Omental fat pad (tissue), 4 donors: Measurements from ENCODE around the gene THAP10. TPM values are rescaled to one million over a fixed set of nuclear protein-coding genes. Genes with fewer than 3 reads are reported as not detected.

Experiments
- ATAC-seq: fragments of 150-250 bp; one replicate; pipeline ENCODE4 v1.9.1; 2016; ENCODE audit warnings: mild to moderate bottlenecking, moderate library complexity; ENCODE audit not compliant: low FRiP score
- DNase-seq: peaks from one replicate; pipeline ENCODE4 v3.0.0-alpha.2; 2019; ENCODE audit warnings: low spot score
- CTCF ChIP-seq, 3 donors: fragments of 450-650 bp; IDR thresholded peaks; one replicate each; pipeline ENCODE4 v1.5.1; 2016 to 2017; ENCODE audit warnings: antibody characterized with exemption in 3 of 3, mild to moderate bottlenecking in 3 of 3, moderate library complexity in 2 of 3
- total RNA-seq, 4 donors: library from RNA; depleted of rRNA; stranded (reverse); fragments of >200 nt; gene quantifications; one replicate each; pipeline ENCODE4 v1.1.0, GENCODE V29; 2016

Gene THAP10
- total RNA-seq, 4 donors from 2014 or later, result 0.48 to 3.5 (median 1.1) TPM

GRCh38 chr15:70835415-70835814 is 56.8 kb downstream of the THAP10 start:
- ATAC-seq, result peak; percentile 49
- TF ChIP-seq CTCF (IDR thresholded peaks at IDR 0.05), result no peak
- peak; percentile 42 for DNase-seq

GRCh38 chr15:70834999-70835398 is 57.2 kb downstream of the THAP10 start:
- TF ChIP-seq CTCF (IDR thresholded peaks at IDR 0.05), result no peak
- DNase-seq (no peak), ATAC-seq (no peak)

- DNase-seq (no peak), ATAC-seq (no peak)
Observed at GRCh38 chr15:70833861-70834765, 58.1 kb downstream of the THAP10 start.

GRCh38 chr15:70833422-70833821 is 58.8 kb downstream of the THAP10 start:
- ATAC-seq (no peak), DNase-seq (no peak)
- TF ChIP-seq CTCF (IDR thresholded peaks at IDR 0.05), result no peak

More at GRCh38 chr15:70833861-70834765, 58.1 kb downstream of the THAP10 start:
- no peak for TF ChIP-seq CTCF (IDR thresholded peaks at IDR 0.05)

- no peak for DNase-seq
Observed at GRCh38 chr15:70832176-70832575, 60.1 kb downstream of the THAP10 start.

More at GRCh38 chr15:70832176-70832575, 60.1 kb downstream of the THAP10 start:
- TF ChIP-seq CTCF (IDR thresholded peaks at IDR 0.05), result no peak
- ATAC-seq, result no peak

Other genes starting within 250 kb of the THAP10 start
- gene UACA, start 128.9 kb downstream of the THAP10 start, total RNA-seq, result 100 to 1,000 TPM in 1 of 4 donors, 10 to 100 TPM in 3; 36.1 to 158 (median 47.3) TPM
- 100 to 1,000 TPM in 1 of 4 donors, 10 to 100 TPM in 3; 56.6 to 105 (median 76.3) TPM for gene LARP6, start 38.3 kb downstream of the THAP10 start, total RNA-seq
- 1 to 10 TPM; 2.5 to 7.1 (median 5.0) TPM for gene LRRC49, start 393 bp upstream of the THAP10 start, total RNA-seq
- 10 to 100 TPM in 3 of 4 donors, 1 to 10 TPM in 1; 2.7 to 49.2 (median 15.8) TPM for gene THSD4, start 223.0 kb upstream of the THAP10 start, total RNA-seq